ENCODE results near the gene JARID2.

Gene JARID2

GRCh38 chr6:15462256-15462655 is 216.4 kb downstream of the JARID2 start:
- no peak for DNase-seq (ENCODE audit: low read depth, low spot score)

DNA sequence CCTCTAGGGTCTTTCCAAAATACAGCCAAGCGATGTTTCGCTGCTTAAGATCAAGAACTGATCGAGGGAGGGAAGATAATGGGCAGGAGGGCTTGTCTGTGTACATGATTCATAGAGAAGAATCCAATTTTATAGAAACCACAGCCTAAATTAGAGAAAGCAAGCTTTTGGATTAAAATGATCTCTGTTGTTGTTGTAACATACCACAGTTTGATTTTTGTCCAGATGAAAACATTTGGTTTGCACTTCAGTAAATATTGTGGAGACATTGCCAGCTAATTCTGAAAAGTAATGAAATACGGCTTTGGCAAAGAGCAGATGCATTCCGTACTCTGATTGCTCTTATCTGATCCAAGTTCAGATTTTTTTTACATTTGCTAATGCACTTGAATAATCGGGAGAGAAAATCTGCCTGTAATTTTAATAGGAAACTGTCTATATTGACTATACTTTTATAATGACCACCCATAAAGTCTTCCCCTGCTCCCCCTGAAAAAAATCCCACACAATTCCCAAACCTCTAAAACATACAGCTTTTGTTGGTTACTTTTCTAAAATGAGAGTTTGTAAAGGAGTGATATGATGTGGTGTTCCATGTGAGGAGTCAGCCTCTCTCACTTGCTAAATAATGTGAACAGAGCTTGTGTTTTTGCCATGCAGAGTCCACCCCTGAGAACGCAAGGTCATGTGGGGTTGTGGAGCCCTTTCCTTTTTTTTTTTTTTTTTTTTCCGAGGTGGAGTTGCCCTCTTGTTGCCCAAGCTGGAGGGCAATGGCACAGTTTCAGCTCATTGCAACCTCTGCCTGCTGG is 217.1 kb downstream of the JARID2 start:
- DNase-seq (ENCODE audit: low read depth, low spot score), result no peak

GRCh38 chr6:15464211-15464725 is 218.4 kb downstream of the JARID2 start:
- no peak for DNase-seq (ENCODE audit: low read depth, low spot score)

GRCh38 chr6:15465212-15465611 is 219.3 kb downstream of the JARID2 start:
- no peak for DNase-seq (ENCODE audit: low read depth, low spot score)

DNA sequence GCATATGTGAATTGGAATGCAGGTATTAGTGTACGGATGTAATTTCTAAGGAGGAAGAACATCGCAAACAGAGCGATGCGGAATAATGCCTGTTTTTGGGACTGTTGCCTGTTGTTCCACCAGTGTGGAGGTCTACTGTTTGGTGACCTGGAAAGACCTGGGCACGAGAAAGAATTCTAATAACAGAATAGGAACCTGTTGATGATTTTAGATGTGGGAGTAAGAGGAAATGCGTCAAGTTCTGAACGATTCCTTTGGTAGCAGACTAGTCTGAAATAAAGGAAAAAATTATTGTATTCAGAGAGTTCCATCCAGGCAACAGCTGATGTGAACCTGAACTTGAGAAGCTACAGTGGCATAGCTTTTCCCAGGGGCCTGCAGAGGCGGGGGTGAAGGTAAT is 224.9 kb downstream of the JARID2 start:
- DNase-seq (ENCODE audit: low read depth, low spot score), result no peak

DNA sequence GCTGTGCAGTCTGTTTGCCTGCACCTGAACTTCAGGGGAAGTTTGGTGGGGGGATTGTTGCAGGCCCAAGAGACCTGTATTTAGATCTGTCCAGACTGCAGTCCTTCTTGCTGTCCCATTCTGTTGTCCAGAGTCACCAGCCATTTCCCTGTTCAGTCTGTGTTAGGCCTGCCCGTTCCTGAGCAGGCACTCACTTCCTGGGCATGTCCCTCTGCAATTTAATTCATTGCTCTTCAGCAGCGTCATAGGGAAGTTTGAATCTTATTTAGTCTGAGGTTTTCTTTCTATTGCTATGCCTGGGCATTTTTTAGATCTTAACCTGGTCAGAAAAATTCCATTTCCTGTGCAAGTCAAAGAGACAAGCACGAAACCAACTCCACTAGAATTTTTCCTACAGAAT is 226.8 kb downstream of the JARID2 start:
- DNase-seq (ENCODE audit: low read depth, low spot score), result no peak

- no peak for DNase-seq (ENCODE audit: low read depth, low spot score)
Observed at GRCh38 chr6:15473174-15473573, 227.3 kb downstream of the JARID2 start.

DNA sequence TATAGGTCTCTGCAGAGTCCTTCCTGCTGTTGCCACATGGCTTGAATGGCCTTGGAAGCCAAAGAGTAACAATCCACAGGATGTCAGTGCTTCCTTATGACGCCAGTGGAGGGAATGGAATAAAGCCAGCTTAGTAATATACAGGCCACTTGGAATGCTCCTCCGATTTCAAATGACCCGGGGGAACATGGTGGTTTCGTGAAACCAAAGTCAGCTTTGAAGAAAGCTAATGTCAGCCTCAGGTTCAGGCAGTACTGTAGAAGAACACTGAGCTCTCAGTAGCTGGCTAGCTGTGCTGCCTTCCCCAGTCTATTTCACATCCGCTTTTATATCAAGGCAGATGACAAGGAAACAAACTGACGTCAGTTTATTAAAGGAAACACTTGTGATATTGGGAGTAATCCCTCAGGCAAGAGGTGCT is 227.9 kb downstream of the JARID2 start:
- DNase-seq (ENCODE audit: low read depth, low spot score), result no peak

GRCh38 chr6:15474196-15474595 is 228.3 kb downstream of the JARID2 start:
- no peak for DNase-seq (ENCODE audit: low read depth, low spot score)

- DNase-seq (ENCODE audit: low read depth, low spot score), result no peak
Observed at GRCh38 chr6:15475261-15475660, 229.4 kb downstream of the JARID2 start.

- DNase-seq (ENCODE audit: low read depth, low spot score), result no peak
Observed at GRCh38 chr6:15475872-15476271, 230.0 kb downstream of the JARID2 start.

DNA sequence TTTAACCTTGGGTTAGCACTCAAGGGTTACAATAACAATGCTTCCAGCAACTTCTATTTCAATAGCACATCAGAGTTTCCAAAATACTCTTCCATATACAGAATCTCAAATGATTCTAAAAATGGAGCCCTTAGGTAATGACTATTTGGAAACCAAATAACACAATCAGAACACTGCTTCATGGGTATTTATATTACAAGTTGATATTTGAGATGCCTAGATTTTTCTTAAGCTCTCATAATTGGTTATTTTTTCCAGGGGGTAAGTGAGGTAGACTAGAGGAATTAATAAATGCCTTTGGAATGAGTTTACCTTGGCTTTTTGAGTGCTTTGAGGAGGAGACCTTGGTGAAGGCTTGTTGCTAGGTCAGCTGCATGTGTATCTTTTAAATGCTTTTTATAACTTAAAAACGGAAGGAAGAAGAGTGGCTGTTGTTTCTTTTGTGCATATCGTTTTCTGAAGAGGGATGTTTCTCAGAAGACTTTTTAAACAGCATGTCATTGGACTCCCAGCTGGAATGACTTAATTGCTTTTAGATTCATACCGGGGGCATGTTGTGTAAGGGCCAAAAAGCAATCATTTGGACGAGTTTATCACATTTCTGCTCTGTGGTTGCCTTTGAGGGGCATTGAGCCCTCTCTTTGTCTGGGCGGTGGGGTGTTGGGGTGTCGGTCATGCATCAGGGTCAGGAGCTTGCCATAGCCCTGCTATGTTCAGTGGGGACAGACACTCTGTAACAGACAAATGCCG is 230.9 kb downstream of the JARID2 start:
- DNase-seq (ENCODE audit: low read depth, low spot score), result no peak

- no peak for DNase-seq (ENCODE audit: low read depth, low spot score)
Observed at GRCh38 chr6:15477746-15478145, 231.9 kb downstream of the JARID2 start.

GRCh38 chr6:15479761-15480160 is 233.9 kb downstream of the JARID2 start:
- no peak for DNase-seq (ENCODE audit: low read depth, low spot score)

DNA sequence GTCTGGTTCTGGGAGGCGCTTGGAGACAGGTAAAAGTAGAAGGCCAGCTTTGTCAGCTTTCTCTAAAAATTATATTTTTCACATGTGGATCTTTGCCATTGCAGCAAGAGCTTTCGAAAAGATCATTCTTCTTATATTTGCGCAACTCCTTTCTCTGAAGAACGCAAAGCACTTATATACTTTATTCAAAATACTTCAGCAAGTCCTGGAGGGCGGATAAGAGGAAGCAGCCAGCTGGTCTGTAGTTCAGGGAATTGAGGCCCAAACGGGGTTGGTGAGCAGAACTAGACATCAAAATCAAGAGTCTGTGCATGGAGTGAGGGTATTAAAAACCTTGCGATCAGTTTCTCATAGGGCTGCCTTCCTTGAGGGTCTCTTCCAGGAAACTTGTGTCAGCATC is 234.7 kb downstream of the JARID2 start:
- no peak for DNase-seq (ENCODE audit: low read depth, low spot score)

- DNase-seq (ENCODE audit: low read depth, low spot score), result no peak
Observed at GRCh38 chr6:15481390-15482291, 235.8 kb downstream of the JARID2 start.

- no peak for DNase-seq (ENCODE audit: low read depth, low spot score)
Observed at GRCh38 chr6:15483060-15483459, 237.2 kb downstream of the JARID2 start.

DNA sequence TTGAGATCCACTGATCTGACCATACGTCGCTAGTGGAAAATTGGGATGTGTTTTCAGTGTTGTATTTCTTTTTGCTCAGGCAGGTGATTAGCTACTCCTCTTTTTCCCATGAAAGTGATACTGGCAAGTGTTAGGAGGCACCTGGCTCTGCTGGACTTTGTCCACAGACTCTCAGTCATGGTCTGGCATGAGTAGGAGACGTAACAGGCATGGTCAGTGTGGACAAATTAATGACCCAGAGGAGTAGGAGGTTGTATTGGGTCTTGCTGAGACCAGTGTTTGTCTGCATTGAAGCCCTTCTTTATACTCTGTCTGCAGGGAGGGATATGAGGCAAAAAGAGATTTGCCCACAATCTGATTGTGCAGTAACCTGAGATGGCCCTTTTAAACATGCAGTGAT is 238.3 kb downstream of the JARID2 start:
- DNase-seq (ENCODE audit: low read depth, low spot score), result no peak

GRCh38 chr6:15484821-15485220 is 239.0 kb downstream of the JARID2 start:
- DNase-seq (ENCODE audit: low read depth, low spot score), result no peak

DNA sequence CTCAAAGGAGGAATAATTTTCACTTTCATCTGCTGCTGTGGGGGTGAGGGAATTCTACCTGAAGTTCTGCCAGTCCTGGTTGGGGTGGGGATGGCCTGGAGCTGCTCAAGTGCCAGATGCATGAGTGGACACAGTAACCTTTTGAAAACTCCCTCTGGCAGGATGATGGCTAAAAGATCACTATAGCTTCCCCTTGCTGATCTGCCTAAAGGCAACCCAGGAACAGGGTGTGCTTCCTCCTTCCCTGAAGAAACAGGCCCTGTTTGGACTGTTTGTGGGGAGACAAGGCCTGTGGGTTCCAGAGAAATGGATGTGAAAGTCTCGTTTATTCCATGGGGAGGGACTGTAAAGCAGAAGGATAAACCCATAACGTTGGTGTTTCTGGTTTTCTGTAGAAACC is 240.1 kb downstream of the JARID2 start:
- DNase-seq (ENCODE audit: low read depth, low spot score), result no peak

GRCh38 chr6:15487262-15487661 is 241.4 kb downstream of the JARID2 start:
- DNase-seq (ENCODE audit: low read depth, low spot score), result no peak

Data from brain pericyte (primary cell).